Uterus (tissue), 2 donors: ENCODE measurements around the gene ZNF148.

Experiments
- POLR2A ChIP-seq, 2 donors: fragments of 450-650 bp; IDR thresholded peaks; one replicate each; pipeline ENCODE4 v1.6.1; 2016; ENCODE audit warnings: antibody characterized with exemption in 2 of 2, mild to moderate bottlenecking in 1 of 2, moderate library complexity in 1 of 2
- TF ChIP-seq, protein P1 (sequence below), 4 experiments: fragments of 200-600 bp in 2 of 4; fragments of 450-650 bp in 2 of 4; sonication (generic) in 2 of 4; IDR thresholded peaks; one replicate each; pipeline ENCODE4 v1.5.1; 2016 to 2019; ENCODE audit warnings: antibody characterized with exemption in 4 of 4, mild to moderate bottlenecking in 2 of 4, moderate library complexity in 1 of 4

DNA sequence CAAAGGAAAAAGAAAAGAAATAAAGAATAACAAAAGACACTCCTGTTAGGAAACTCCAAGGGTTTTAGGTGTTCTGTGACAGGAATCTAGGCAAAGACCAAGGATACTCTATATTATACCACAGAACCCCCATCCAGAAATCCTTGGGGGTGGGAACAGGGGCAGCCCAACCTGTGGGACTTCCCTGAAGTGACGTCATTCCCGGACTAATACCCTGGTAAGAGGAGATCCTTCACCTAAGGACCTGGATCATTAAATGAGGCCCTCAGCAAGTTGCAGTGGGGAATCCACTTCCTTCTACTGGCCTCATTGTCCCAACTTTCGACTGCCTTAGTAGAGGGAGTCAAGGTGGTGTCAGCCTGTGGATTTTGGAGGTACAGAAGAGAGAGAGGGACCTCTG is 41.1 kb upstream of the ZNF148 start:
- TF ChIP-seq, protein P1, sequence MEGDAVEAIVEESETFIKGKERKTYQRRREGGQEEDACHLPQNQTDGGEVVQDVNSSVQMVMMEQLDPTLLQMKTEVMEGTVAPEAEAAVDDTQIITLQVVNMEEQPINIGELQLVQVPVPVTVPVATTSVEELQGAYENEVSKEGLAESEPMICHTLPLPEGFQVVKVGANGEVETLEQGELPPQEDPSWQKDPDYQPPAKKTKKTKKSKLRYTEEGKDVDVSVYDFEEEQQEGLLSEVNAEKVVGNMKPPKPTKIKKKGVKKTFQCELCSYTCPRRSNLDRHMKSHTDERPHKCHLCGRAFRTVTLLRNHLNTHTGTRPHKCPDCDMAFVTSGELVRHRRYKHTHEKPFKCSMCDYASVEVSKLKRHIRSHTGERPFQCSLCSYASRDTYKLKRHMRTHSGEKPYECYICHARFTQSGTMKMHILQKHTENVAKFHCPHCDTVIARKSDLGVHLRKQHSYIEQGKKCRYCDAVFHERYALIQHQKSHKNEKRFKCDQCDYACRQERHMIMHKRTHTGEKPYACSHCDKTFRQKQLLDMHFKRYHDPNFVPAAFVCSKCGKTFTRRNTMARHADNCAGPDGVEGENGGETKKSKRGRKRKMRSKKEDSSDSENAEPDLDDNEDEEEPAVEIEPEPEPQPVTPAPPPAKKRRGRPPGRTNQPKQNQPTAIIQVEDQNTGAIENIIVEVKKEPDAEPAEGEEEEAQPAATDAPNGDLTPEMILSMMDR (IDR thresholded peaks at IDR 0.05), result no peak
- TF ChIP-seq POLR2A (IDR thresholded peaks at IDR 0.05), result no peak
